ENCODE data around the gene ANKH.

Gene ANKH

GRCh38 chr5:14873093-14873492 lies 1.5 kb upstream of the ANKH start:
- H3K9me3 ChIP-seq, result no peaks in the 10 kb centered on the region
- 0 out of 2 replicates have a peak, but pooled peaks cover 6% of the 10 kb centered on the region for H3K4me1 ChIP-seq
- TF ChIP-seq CTCF (IDR thresholded peaks at IDR 0.05; ENCODE audit: low read depth, low read length), result no peak
- no peaks in the 10 kb centered on the region for H3K36me3 ChIP-seq
- DNase-seq, result no peak
- no peak overlapping the region; the same call in 1 of the 2 replicates for H3K4me3 ChIP-seq (ENCODE audit: low read depth, low read length)
- H3K27me3 ChIP-seq, result no peaks in the 10 kb centered on the region

- Histone ChIP-seq H3K4me3 (ENCODE audit: low read depth, low read length) (peak overlapping the region; percentile 56), H3K36me3 (no peaks in the 10 kb centered on the region), H3K9me3 (no peaks in the 10 kb centered on the region), H3K4me1 (0 out of 2 replicates have a peak, but pooled peaks cover 6% of the 10 kb centered on the region), H3K27me3 (no peaks in the 10 kb centered on the region)
- DNase-seq, result peak; percentile 65
- no peak for TF ChIP-seq CTCF (IDR thresholded peaks at IDR 0.05; ENCODE audit: low read depth, low read length)
These were observed 752 bp upstream of the ANKH start for GRCh38 chr5:14872070-14872989.

- DNase-seq, result no peak
- 0 out of 2 replicates have a peak, but pooled peaks cover 6% of the 10 kb centered on the region for H3K4me1 ChIP-seq
- TF ChIP-seq CTCF (IDR thresholded peaks at IDR 0.05; ENCODE audit: low read depth, low read length), result no peak
- H3K27me3 ChIP-seq, result no peaks in the 10 kb centered on the region
- H3K36me3 ChIP-seq, result no peaks in the 10 kb centered on the region
- no peaks in the 10 kb centered on the region for H3K9me3 ChIP-seq
- H3K4me3 ChIP-seq (ENCODE audit: low read depth, low read length), result peak overlapping the region; percentile 77
These were observed 1.0 kb downstream of the ANKH start for GRCh38 chr5:14870337-14871213.

GRCh38 chr5:14869668-14870164 lies 1.9 kb downstream of the ANKH start:
- peak; percentile 19 for DNase-seq
- Histone ChIP-seq H3K4me1 (0 out of 2 replicates have a peak, but pooled peaks cover 6% of the 10 kb centered on the region), H3K36me3 (no peaks in the 10 kb centered on the region), H3K9me3 (no peaks in the 10 kb centered on the region), H3K4me3 (ENCODE audit: low read depth, low read length) (peak overlapping the region; percentile 77), H3K27me3 (no peaks in the 10 kb centered on the region)
- no peak for TF ChIP-seq CTCF (IDR thresholded peaks at IDR 0.05; ENCODE audit: low read depth, low read length)

- Histone ChIP-seq H3K36me3 (no peaks in the 10 kb centered on the region), H3K9me3 (no peaks in the 10 kb centered on the region), H3K27me3 (no peaks in the 10 kb centered on the region), H3K4me1 (0 out of 2 replicates have a peak, but pooled peaks cover 6% of the 10 kb centered on the region), H3K4me3 (ENCODE audit: low read depth, low read length) (no peak overlapping the region; the same call in 1 of the 2 replicates)
- no peak for DNase-seq
- TF ChIP-seq CTCF (IDR thresholded peaks at IDR 0.05; ENCODE audit: low read depth, low read length), result no peak
These were observed 2.3 kb downstream of the ANKH start for GRCh38 chr5:14869233-14869632.
